HepG2 (cell line): Measurements from ENCODE around the gene SGMS1. TPM values are rescaled to one million over a fixed set of nuclear protein-coding genes. Genes with fewer than 3 reads are reported as not detected.

Experiments used
- GFI1 ChIP-seq: sonication (generic); formaldehyde crosslinking; IDR thresholded peaks from 2 replicates; pipeline ENCODE4 v1.5.0; 2020; ENCODE audit warnings: missing genetic modification reagents, mild to moderate bottlenecking, borderline replicate concordance
- HCFC1 ChIP-seq: fragments of 150-350 bp; IDR thresholded peaks from 2 replicates; pipeline ENCODE4 v1.6.1; 2014; ENCODE audit warnings: low read depth, low read length
- MLLT10 ChIP-seq: sonication (generic); formaldehyde crosslinking; IDR thresholded peaks from 2 replicates; pipeline ENCODE4 v1.4.0; 2020; ENCODE audit warnings: missing genetic modification reagents
- SUZ12 ChIP-seq: fragments of 150-350 bp; IDR thresholded peaks from 2 replicates; pipeline ENCODE4 v1.6.1; 2014; ENCODE audit warnings: low read depth, low read length
- ZNF121 ChIP-seq: sonication (generic); formaldehyde crosslinking; IDR thresholded peaks from 2 replicates; pipeline ENCODE4 v1.5.0; 2020; ENCODE audit warnings: mild to moderate bottlenecking, missing genetic modification reagents
- ZNF232 ChIP-seq: sonication (generic); formaldehyde crosslinking; IDR thresholded peaks from 2 replicates; pipeline ENCODE4 v1.4.0; 2020; ENCODE audit warnings: missing genetic modification reagents, borderline replicate concordance
- ZNF431 ChIP-seq: sonication (generic); formaldehyde crosslinking; IDR thresholded peaks from 2 replicates; pipeline ENCODE4 v1.9.0; 2022; ENCODE audit warnings: missing genetic modification reagents, low read depth, mild to moderate bottlenecking, borderline replicate concordance
- ZNF547 ChIP-seq: sonication (generic); formaldehyde crosslinking; IDR thresholded peaks from 2 replicates; pipeline ENCODE4 v1.5.1; 2020; ENCODE audit warnings: mild to moderate bottlenecking, missing genetic modification reagents
- ZNF709 ChIP-seq: sonication (generic); formaldehyde crosslinking; IDR thresholded peaks from 2 replicates; pipeline ENCODE4 v1.5.0; 2020; ENCODE audit warnings: mild to moderate bottlenecking, missing genetic modification reagents
- ZNF768 ChIP-seq: sonication (generic); formaldehyde crosslinking; IDR thresholded peaks from 2 replicates; pipeline ENCODE4 v1.4.0; 2020; ENCODE audit warnings: missing genetic modification reagents
- polyA plus RNA-seq, 8 experiments: library from polyadenylated mRNA; depleted of rRNA in 3 of 8; stranded (reverse) in 7 of 8; unstranded in 1 of 8; fragments of >200 nt; fragmentation: Illumina TruSeq in 4 of 8; extraction: Trizol in 4 of 8; gene quantifications; 2 replicates each; pipeline versions ENCODE4 v1.2.1 to v1.2.3, GENCODE V29; 2011 to 2016; ENCODE audit warnings: low read depth in 4 of 8, missing spikeins in 1 of 8, mixed read lengths in 1 of 8; ENCODE audit not compliant: insufficient read depth in 1 of 8
- total RNA-seq, 5 experiments: library from RNA; depleted of rRNA; stranded (reverse); fragments of >200 nt; fragmentation: Illumina TruSeq; extraction: Trizol; gene quantifications; 2 replicates each; pipeline ENCODE4 v1.2.3, GENCODE V29; 2016; ENCODE audit warnings: low read depth in 1 of 5
- TF ChIP-seq, protein P1 (sequence below): sonication (generic); formaldehyde crosslinking; IDR thresholded peaks from 2 replicates; pipeline ENCODE4 v1.4.0; 2020; ENCODE audit warnings: missing genetic modification reagents
- TF ChIP-seq, protein P2 (sequence below): sonication (generic); formaldehyde crosslinking; IDR thresholded peaks from 2 replicates; pipeline ENCODE4 v1.4.0; 2020; ENCODE audit warnings: low read depth, mild to moderate bottlenecking, missing genetic modification reagents
- TF ChIP-seq, protein P3 (sequence below): IDR thresholded peaks from 2 replicates; pipeline ENCODE4 v1.6.1; 2016; ENCODE audit warnings: missing biosample characterization, missing genetic modification reagents, low read depth

Gene SGMS1
- total and polyA plus RNA-seq, 2 of the 13 experiments (the other 11 are each of a cell fraction or from before 2014, with no cell fraction given) = 6.5 to 15.1 TPM

DNA sequence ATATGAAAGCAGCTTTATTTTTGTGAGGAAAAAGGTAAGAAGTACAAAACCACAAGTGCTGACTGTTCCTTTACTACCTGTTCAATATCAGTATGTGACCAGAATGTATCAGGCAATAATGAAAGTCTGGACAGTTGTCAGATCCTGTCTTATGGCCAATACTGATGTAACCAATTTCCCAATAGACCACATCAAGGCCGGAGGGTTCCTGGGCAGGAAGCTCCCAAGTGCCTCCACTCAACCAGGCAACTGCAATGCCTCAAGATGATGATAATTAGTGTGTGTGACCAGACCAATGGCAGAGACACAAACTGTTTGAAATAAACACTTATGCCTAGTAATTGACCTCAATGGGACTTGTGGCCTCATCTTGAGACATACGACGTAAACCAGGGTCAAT is 223.1 kb downstream of the SGMS1 start (continued):
- TF ChIP-seq, protein P1, sequence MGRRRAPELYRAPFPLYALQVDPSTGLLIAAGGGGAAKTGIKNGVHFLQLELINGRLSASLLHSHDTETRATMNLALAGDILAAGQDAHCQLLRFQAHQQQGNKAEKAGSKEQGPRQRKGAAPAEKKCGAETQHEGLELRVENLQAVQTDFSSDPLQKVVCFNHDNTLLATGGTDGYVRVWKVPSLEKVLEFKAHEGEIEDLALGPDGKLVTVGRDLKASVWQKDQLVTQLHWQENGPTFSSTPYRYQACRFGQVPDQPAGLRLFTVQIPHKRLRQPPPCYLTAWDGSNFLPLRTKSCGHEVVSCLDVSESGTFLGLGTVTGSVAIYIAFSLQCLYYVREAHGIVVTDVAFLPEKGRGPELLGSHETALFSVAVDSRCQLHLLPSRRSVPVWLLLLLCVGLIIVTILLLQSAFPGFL (CRISPR knock-in tag) = no peak
- no peak for TF ChIP-seq GFI1
- TF ChIP-seq ZNF547 (CRISPR knock-in tag) = no peak
- TF ChIP-seq ZNF232 (CRISPR knock-in tag) = no peak
- no peak for TF ChIP-seq MLLT10 (CRISPR knock-in tag)
- no peak for TF ChIP-seq ZNF121 (CRISPR knock-in tag)
- TF ChIP-seq, protein P2, sequence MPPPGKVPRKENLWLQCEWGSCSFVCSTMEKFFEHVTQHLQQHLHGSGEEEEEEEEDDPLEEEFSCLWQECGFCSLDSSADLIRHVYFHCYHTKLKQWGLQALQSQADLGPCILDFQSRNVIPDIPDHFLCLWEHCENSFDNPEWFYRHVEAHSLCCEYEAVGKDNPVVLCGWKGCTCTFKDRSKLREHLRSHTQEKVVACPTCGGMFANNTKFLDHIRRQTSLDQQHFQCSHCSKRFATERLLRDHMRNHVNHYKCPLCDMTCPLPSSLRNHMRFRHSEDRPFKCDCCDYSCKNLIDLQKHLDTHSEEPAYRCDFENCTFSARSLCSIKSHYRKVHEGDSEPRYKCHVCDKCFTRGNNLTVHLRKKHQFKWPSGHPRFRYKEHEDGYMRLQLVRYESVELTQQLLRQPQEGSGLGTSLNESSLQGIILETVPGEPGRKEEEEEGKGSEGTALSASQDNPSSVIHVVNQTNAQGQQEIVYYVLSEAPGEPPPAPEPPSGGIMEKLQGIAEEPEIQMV (CRISPR knock-in tag) = no peak
- no peak for TF ChIP-seq ZNF768 (CRISPR knock-in tag)
- no peak for TF ChIP-seq SUZ12
- TF ChIP-seq ZNF709 = no peak
- TF ChIP-seq, protein P3, sequence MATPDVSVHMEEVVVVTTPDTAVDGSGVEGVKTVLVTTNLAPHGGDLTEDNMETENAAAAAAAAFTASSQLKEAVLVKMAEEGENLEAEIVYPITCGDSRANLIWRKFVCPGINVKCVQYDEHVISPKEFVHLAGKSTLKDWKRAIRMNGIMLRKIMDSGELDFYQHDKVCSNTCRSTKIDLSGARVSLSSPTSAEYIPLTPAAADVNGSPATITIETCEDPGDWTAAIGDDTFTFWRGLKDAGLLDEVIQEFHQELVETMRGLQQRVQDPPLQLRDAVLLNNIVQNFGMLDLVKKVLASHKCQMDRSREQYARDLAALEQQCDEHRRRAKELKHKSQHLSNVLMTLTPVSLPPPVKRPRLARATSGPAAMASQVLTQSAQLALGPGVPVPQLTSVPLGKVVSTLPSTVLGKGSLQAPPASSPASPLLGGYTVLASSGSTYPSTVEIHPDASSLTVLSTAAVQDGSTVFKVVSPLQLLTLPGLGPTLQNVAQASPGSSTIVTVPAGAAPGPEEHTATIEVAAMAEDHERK (CRISPR knock-in tag) = no peak
- no peak for TF ChIP-seq ZNF431 (CRISPR knock-in tag)
- no peak for TF ChIP-seq HCFC1
